Loucy (cell line): ENCODE results near the gene STK35.

Source experiments
- H2AFZ ChIP-seq: fragments of 200-600 bp; sonication (generic); 2 replicates; pipeline ENCODE4 v1.6.0; 2016; ENCODE audit warnings: antibody characterized with exemption, mild to moderate bottlenecking, low read length, moderate library complexity
- H3F3A ChIP-seq: fragments of 200-600 bp; 2 replicates; pipeline ENCODE4 v1.6.0; 2016; ENCODE audit warnings: antibody characterized with exemption, low read depth, mild to moderate bottlenecking
- H3K27me3 ChIP-seq: fragments of 200-600 bp; sonication (generic); 2 replicates; pipeline ENCODE4 v1.6.1; 2014; ENCODE audit warnings: low read length, mild to moderate bottlenecking; ENCODE audit not compliant: insufficient read depth, poor library complexity, severe bottlenecking
- H3K36me3 ChIP-seq: fragments of 200-600 bp; sonication (generic); 2 replicates; pipeline ENCODE4 v1.6.1; 2016; ENCODE audit warnings: low read length; ENCODE audit not compliant: insufficient read depth
- H3K4me1 ChIP-seq: fragments of 200-600 bp; sonication (generic); 2 replicates; pipeline ENCODE4 v1.5.1; 2014; ENCODE audit warnings: low read length, mild to moderate bottlenecking; ENCODE audit not compliant: insufficient read depth, poor library complexity, severe bottlenecking
- H3K4me2 ChIP-seq: fragments of 200-600 bp; sonication (generic); 2 replicates; pipeline ENCODE4 v1.6.0; 2014; ENCODE audit warnings: antibody characterized with exemption, low read length, low read depth, mild to moderate bottlenecking; ENCODE audit not compliant: poor library complexity, severe bottlenecking
- H3K4me3 ChIP-seq: fragments of 200-600 bp; sonication (generic); 2 replicates; pipeline ENCODE4 v1.5.1; 2014; ENCODE audit warnings: low read length, mild to moderate bottlenecking, mixed read lengths; ENCODE audit not compliant: poor library complexity, severe bottlenecking
- H3K79me2 ChIP-seq: fragments of 200-600 bp; sonication (generic); 2 replicates; pipeline ENCODE4 v1.6.1; 2014; ENCODE audit warnings: low read length; ENCODE audit not compliant: insufficient read depth
- H3K9ac ChIP-seq: fragments of 200-600 bp; sonication (generic); 2 replicates; pipeline ENCODE4 v1.6.0; 2014; ENCODE audit warnings: mild to moderate bottlenecking, low read depth, low read length, moderate library complexity; ENCODE audit not compliant: poor library complexity, severe bottlenecking
- H3K9me2 ChIP-seq: fragments of 200-600 bp; sonication (generic); replicated peaks from 2 replicates; pipeline ENCODE4 v1.6.1; 2016; ENCODE audit warnings: low read depth, low read length, mixed read lengths
- H3K9me3 ChIP-seq: fragments of 200-600 bp; sonication (generic); 2 replicates; pipeline ENCODE4 v1.6.1; 2014; ENCODE audit warnings: mild to moderate bottlenecking, antibody characterized with exemption, low read length, low read depth; ENCODE audit not compliant: insufficient read depth
- H4K20me1 ChIP-seq: fragments of 200-600 bp; sonication (generic); 2 replicates; pipeline ENCODE4 v1.6.0; 2014; ENCODE audit warnings: antibody characterized with exemption, low read length, mild to moderate bottlenecking; ENCODE audit not compliant: insufficient read depth, poor library complexity, severe bottlenecking
- CTCF ChIP-seq: fragments of 200-600 bp; sonication (generic); conservative IDR thresholded peaks from 2 replicates; pipeline ENCODE4 v1.5.1; 2014; ENCODE audit warnings: mild to moderate bottlenecking, antibody characterized with exemption, low read length
- EZH2phosphoT487 ChIP-seq: fragments of 200-600 bp; IDR thresholded peaks from 2 replicates; pipeline ENCODE4 v1.6.1; 2018; ENCODE audit warnings: antibody characterized with exemption, mild to moderate bottlenecking, moderate library complexity, borderline replicate concordance

The STK35 gene

GRCh38 chr20:2125474-2126112, 24.0 kb downstream of the STK35 start:
- no peaks in the 10 kb centered on the region for H3K27me3 ChIP-seq
- H3K4me2 ChIP-seq, result no peak overlapping the region
- H3K9me3 ChIP-seq, result no peaks in the 10 kb centered on the region
- H3K4me3 ChIP-seq, result no peak overlapping the region
- TF ChIP-seq EZH2phosphoT487 (no peak), CTCF (no peak)
- H3K4me1 ChIP-seq, result no peaks in the 10 kb centered on the region
- H2AFZ ChIP-seq, result no peak overlapping the region
- no peaks in the 10 kb centered on the region for H3K9me2 ChIP-seq
- no peak overlapping the region for H3K9ac ChIP-seq
- H3K79me2 ChIP-seq, result peaks cover 84% of the 10 kb centered on the region
- peaks cover 38% of the 10 kb centered on the region for H4K20me1 ChIP-seq
- H3K36me3 ChIP-seq, result peaks cover 47% of the 10 kb centered on the region; the same call in 1 of the 2 replicates
- H3F3A ChIP-seq, result no peaks in the 10 kb centered on the region

- Histone ChIP-seq H3K36me3 (peaks cover 45% of the 10 kb centered on the region; the same call in 1 of the 2 replicates), H3K4me2 (no peak overlapping the region), H3K9me3 (no peaks in the 10 kb centered on the region), H3K4me3 (no peak overlapping the region), H3K4me1 (no peaks in the 10 kb centered on the region), H3K9me2 (no peaks in the 10 kb centered on the region), H3K9ac (no peak overlapping the region), H2AFZ (no peak overlapping the region), H3K79me2 (peaks cover 78% of the 10 kb centered on the region), H4K20me1 (peaks cover 37% of the 10 kb centered on the region), H3F3A (no peaks in the 10 kb centered on the region), H3K27me3 (no peaks in the 10 kb centered on the region)
- TF ChIP-seq CTCF, result no peak
- TF ChIP-seq EZH2phosphoT487, result no peak
Measured at GRCh38 chr20:2127238-2127637, 25.6 kb downstream of the STK35 start.

GRCh38 chr20:2128542-2128941, 26.9 kb downstream of the STK35 start:
- Histone ChIP-seq H3K36me3 (peaks cover 32% of the 10 kb centered on the region; the same call in 1 of the 2 replicates), H3F3A (no peaks in the 10 kb centered on the region), H3K4me2 (no peak overlapping the region), H2AFZ (no peak overlapping the region), H3K9me2 (no peaks in the 10 kb centered on the region), H3K4me3 (no peak overlapping the region), H3K79me2 (peaks cover 78% of the 10 kb centered on the region), H3K27me3 (no peaks in the 10 kb centered on the region), H3K4me1 (no peaks in the 10 kb centered on the region), H3K9ac (no peak overlapping the region), H4K20me1 (peaks cover 40% of the 10 kb centered on the region), H3K9me3 (no peaks in the 10 kb centered on the region)
- TF ChIP-seq CTCF, result no peak
- TF ChIP-seq EZH2phosphoT487, result no peak
